SK-MEL-5 (cell line): ENCODE results near the gene DGKZ. TPM values are rescaled to one million over a fixed set of nuclear protein-coding genes. Genes with fewer than 3 reads are reported as not detected.

Source experiments
- DNase-seq: peaks from one replicate; pipeline ENCODE4 v3.0.0-alpha.2; 2016; ENCODE audit warnings: low read depth, low spot score
- in situ Hi-C: cut with HindIII; loops from 2 replicates; pipeline ENCODE4 v1.10.0; 2016; ENCODE audit warnings: low sequenced_read_pairs, high pct_unique_total_duplicates, low pct_unique_long_range_greater_than_20kb
- total RNA-seq: library from RNA; depleted of rRNA; stranded (reverse); fragments of >200 nt; shearing (Covaris generic); gene quantifications from 2 replicates; pipeline ENCODE4 v1.2.3, GENCODE V29; 2014

Gene DGKZ
- total RNA-seq, 1 experiment from 2014 or later = 27.6 TPM

GRCh38 chr11:46393759-46394158, 46.5 kb downstream of the DGKZ start:
- in situ Hi-C loops = no loop called here
- no peak for DNase-seq

GRCh38 chr11:46397526-46397925, 50.3 kb downstream of the DGKZ start:
- no peak for DNase-seq
- in situ Hi-C loops = no loop called here

- in situ Hi-C loops = no loop called here
- DNase-seq = no peak
These were observed 56.0 kb downstream of the DGKZ start for GRCh38 chr11:46402957-46403902.

GRCh38 chr11:46404476-46405017, 57.3 kb downstream of the DGKZ start:
- in situ Hi-C loops = no loop called here
- DNase-seq = no peak

- no peak for DNase-seq
- in situ Hi-C loops = no loop called here
These were observed 60.4 kb downstream of the DGKZ start for GRCh38 chr11:46407635-46408034.

- DNase-seq = no peak
- in situ Hi-C loops = no loop called here
These were observed 61.2 kb downstream of the DGKZ start for GRCh38 chr11:46408407-46408986.

GRCh38 chr11:46410021-46410420, 62.8 kb downstream of the DGKZ start:
- in situ Hi-C loops = no loop called here
- peak; percentile 48 for DNase-seq

GRCh38 chr11:46413760-46414465, 66.7 kb downstream of the DGKZ start:
- in situ Hi-C loops = no loop called here
- DNase-seq = no peak

GRCh38 chr11:46414466-46414796, 67.2 kb downstream of the DGKZ start:
- in situ Hi-C loops = no loop called here
- no peak for DNase-seq

- in situ Hi-C loops = no loop called here
- DNase-seq = no peak
These were observed 67.6 kb downstream of the DGKZ start for GRCh38 chr11:46414879-46415278.

GRCh38 chr11:46417711-46418110, 70.4 kb downstream of the DGKZ start:
- in situ Hi-C loops = no loop called here

GRCh38 chr11:46418751-46419150, 71.5 kb downstream of the DGKZ start:
- no peak for DNase-seq
- in situ Hi-C loops = no loop called here

More at GRCh38 chr11:46417711-46418110, 70.4 kb downstream of the DGKZ start:
- DNase-seq = no peak

GRCh38 chr11:46420513-46420912, 73.2 kb downstream of the DGKZ start:
- no peak for DNase-seq
- in situ Hi-C loops = no loop called here

GRCh38 chr11:46421257-46421880, 74.1 kb downstream of the DGKZ start:
- in situ Hi-C loops = no loop called here
- no peak for DNase-seq

GRCh38 chr11:46422588-46422987, 75.3 kb downstream of the DGKZ start:
- no peak for DNase-seq

GRCh38 chr11:46426233-46426991, 79.1 kb downstream of the DGKZ start:
- in situ Hi-C loops = no loop called here
- DNase-seq = no peak

More at GRCh38 chr11:46422588-46422987, 75.3 kb downstream of the DGKZ start:
- in situ Hi-C loops = no loop called here

- DNase-seq = no peak
- in situ Hi-C loops = no loop called here
These were observed 80.1 kb downstream of the DGKZ start for GRCh38 chr11:46427364-46427763.
